HG03442 (cell line): Measurements from ENCODE around the gene ADGRD2.

Source experiments
- ATAC-seq: cut with Tn5 transposase; IDR thresholded peaks from one replicate; pipeline ENCODE4 v1.9.1; 2021; ENCODE audit warnings: mild to moderate bottlenecking, moderate library complexity; ENCODE audit not compliant: unreplicated experiment

ADGRD2 gene

GRCh38 chr9:124455820-124456219, 5.6 kb downstream of the ADGRD2 start:
- ATAC-seq = no peak

GRCh38 chr9:124456341-124457078, 6.3 kb downstream of the ADGRD2 start:
- no peak for ATAC-seq

- ATAC-seq = no peak
Measured at GRCh38 chr9:124457079-124457886, 7.0 kb downstream of the ADGRD2 start.

- no peak for ATAC-seq
Measured at GRCh38 chr9:124457887-124458431, 7.7 kb downstream of the ADGRD2 start.

GRCh38 chr9:124458441-124458840, 8.2 kb downstream of the ADGRD2 start:
- ATAC-seq = no peak

- ATAC-seq = no peak
Measured at GRCh38 chr9:124462739-124463138, 12.5 kb downstream of the ADGRD2 start.

- ATAC-seq = no peak
Measured at GRCh38 chr9:124465736-124466135, 15.5 kb downstream of the ADGRD2 start.

- no peak for ATAC-seq
Measured at GRCh38 chr9:124467410-124468060, 17.3 kb downstream of the ADGRD2 start.

- no peak for ATAC-seq
Measured at GRCh38 chr9:124468061-124468740, 17.9 kb downstream of the ADGRD2 start.

GRCh38 chr9:124469011-124469832, 19.0 kb downstream of the ADGRD2 start:
- no peak for ATAC-seq

- ATAC-seq = no peak
Measured at GRCh38 chr9:124470306-124470705, 20.1 kb downstream of the ADGRD2 start.

GRCh38 chr9:124470726-124471125, 20.5 kb downstream of the ADGRD2 start:
- ATAC-seq = no peak

- no peak for ATAC-seq
Measured at GRCh38 chr9:124471761-124472160, 21.5 kb downstream of the ADGRD2 start.

GRCh38 chr9:124472770-124473169, 22.5 kb downstream of the ADGRD2 start:
- ATAC-seq = no peak

- ATAC-seq = no peak
Measured at GRCh38 chr9:124473310-124473709, 23.1 kb downstream of the ADGRD2 start.

- ATAC-seq = no peak
Measured at GRCh38 chr9:124474151-124474550, 23.9 kb downstream of the ADGRD2 start.

GRCh38 chr9:124475158-124475867, 25.1 kb downstream of the ADGRD2 start:
- ATAC-seq = no peak

- no peak for ATAC-seq
Measured at GRCh38 chr9:124475868-124476690, 25.8 kb downstream of the ADGRD2 start.
